ENCODE results near the gene SAMD1.

SAMD1 gene

DNA sequence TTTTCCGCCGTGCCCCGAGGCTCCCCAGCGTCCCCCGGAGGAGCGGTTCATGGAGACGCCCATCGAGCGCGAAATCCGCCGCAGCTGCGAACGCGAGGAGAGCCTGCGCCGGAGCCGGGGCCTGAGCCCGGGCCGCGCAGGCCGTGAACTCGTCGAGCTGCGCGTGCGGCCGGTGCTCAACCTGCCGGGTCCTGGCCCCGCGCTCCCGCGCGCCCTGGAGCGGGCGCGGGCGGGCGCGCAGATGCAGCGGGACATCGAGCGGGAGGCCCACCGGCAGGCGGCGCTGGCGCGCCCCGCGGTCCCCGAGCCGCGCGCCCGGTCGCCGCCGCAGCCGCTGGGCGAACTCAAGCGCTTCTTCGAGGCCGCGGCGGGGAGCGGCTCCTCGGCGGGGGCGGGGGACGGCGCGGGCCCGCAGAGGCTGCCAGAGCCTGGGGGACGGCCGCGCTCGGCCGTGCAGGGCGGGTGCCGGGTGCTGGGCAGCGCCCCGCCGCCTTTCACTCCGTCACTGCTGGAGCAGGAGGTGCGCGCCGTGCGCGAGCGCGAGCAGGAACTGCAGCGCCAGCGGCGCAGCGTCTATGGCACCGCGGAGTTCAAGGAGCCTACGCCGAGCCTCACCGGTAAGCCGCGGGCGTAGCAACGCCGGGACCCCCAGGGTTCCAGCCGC lies 17.2 kb downstream of the SAMD1 start:
- WGBS (ENCODE audit: insufficient coverage, insufficient read length): no CpG with 5 or more reads among the region's 106 CpGs
- Histone ChIP-seq H3K27me3 (ENCODE audit: control insufficient read depth, insufficient read depth, low read length) (peaks cover 17% of the 10 kb centered on the region; the same call in 1 of the 2 replicates), H3K9me3 (ENCODE audit: control insufficient read depth, insufficient read depth, low read length) (no peaks in the 10 kb centered on the region), H3K4me1 (ENCODE audit: control insufficient read depth, insufficient read depth, low read length) (peaks cover 4% of the 10 kb centered on the region; the same call in 1 of the 2 replicates), H3K36me3 (ENCODE audit: control insufficient read depth, insufficient read depth, low read length) (no peaks in the 10 kb centered on the region; the same call in 1 of the 2 replicates), H3K4me3 (ENCODE audit: low read length) (peak overlapping the region; percentile 63; the same call in 1 of the 2 replicates), H3K27ac (ENCODE audit: low read length) (no peak overlapping the region)
- DNase-seq (ENCODE audit: low read depth, low spot score): no peak

GRCh38 chr19:14072535-14073260 lies 17.9 kb downstream of the SAMD1 start, which contains the start of gene MISP3:
Gene MISP3, plus strand, starts transcription at chr19:14072786. Its CDS starts 524 bp downstream, at chr19:14073310.
- Histone ChIP-seq H3K27me3 (ENCODE audit: control insufficient read depth, insufficient read depth, low read length) (peaks cover 17% of the 10 kb centered on the region; the same call in 1 of the 2 replicates), H3K4me1 (ENCODE audit: control insufficient read depth, insufficient read depth, low read length) (peaks cover 4% of the 10 kb centered on the region; the same call in 1 of the 2 replicates), H3K4me3 (ENCODE audit: low read length) (peak within 1 kb of the TSS; percentile 63; the same call in 1 of the 2 replicates), H3K27ac (ENCODE audit: low read length) (no peak within 1 kb of the TSS), H3K9me3 (ENCODE audit: control insufficient read depth, insufficient read depth, low read length) (no peaks in the 10 kb centered on the region), H3K36me3 (ENCODE audit: control insufficient read depth, insufficient read depth, low read length) (no peaks in the 10 kb centered on the region; the same call in 1 of the 2 replicates)
- no peak for DNase-seq (ENCODE audit: low read depth, low spot score)
- WGBS (ENCODE audit: insufficient coverage, insufficient read length): no CpG with 5 or more reads among the region's 51 CpGs

DNA sequence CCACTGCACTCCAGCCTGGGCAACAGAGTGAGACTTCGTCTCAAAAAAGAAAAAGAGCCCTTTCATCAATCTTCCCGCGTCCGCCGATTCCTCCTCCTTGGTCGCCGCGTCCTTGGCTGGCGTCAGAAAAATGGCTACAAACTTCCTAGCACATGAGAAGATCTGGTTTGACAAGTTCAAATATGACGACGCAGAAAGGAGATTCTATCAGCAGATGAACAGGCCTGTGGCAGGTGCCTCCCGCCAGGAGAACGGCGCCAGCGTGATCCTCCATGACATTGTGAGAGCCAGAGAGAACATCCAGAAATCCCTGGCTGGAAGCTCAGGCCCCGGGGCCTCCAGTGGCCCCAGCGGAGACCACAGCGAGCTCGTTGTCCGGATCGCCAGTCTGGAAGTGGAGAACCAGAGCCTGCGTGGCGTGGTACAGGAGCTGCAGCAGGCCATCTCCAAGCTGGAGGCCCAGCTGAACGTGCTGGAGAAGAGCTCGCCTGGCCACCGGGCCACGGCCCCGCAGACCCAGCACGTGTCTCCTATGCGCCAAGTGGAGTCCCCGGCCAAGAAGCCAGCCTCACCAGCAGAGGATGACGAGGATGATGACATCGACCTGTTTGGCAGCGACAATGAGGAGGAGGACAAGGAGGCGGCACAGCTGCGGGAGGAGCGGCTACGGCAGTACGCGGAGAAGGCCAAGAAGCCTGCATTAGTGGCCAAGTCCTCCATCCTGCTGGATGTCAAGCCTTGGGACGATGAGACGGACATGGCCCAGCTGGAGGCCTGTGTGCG lies 20.1 kb downstream of the SAMD1 start:
- no peak for DNase-seq (ENCODE audit: low read depth, low spot score)
- no peak overlapping the region for H3K4me3 ChIP-seq (ENCODE audit: low read length)
- no peaks in the 10 kb centered on the region for H3K9me3 ChIP-seq (ENCODE audit: control insufficient read depth, insufficient read depth, low read length)
- H3K36me3 ChIP-seq (ENCODE audit: control insufficient read depth, insufficient read depth, low read length): no peaks in the 10 kb centered on the region; the same call in 1 of the 2 replicates
- no peak overlapping the region for H3K27ac ChIP-seq (ENCODE audit: low read length)
- H3K4me1 ChIP-seq (ENCODE audit: control insufficient read depth, insufficient read depth, low read length): peaks cover 4% of the 10 kb centered on the region; the same call in 1 of the 2 replicates
- H3K27me3 ChIP-seq (ENCODE audit: control insufficient read depth, insufficient read depth, low read length): peaks cover 17% of the 10 kb centered on the region; the same call in 1 of the 2 replicates
- no CpG with 5 or more reads among the region's 43 CpGs for WGBS (ENCODE audit: insufficient coverage, insufficient read length)

DNA sequence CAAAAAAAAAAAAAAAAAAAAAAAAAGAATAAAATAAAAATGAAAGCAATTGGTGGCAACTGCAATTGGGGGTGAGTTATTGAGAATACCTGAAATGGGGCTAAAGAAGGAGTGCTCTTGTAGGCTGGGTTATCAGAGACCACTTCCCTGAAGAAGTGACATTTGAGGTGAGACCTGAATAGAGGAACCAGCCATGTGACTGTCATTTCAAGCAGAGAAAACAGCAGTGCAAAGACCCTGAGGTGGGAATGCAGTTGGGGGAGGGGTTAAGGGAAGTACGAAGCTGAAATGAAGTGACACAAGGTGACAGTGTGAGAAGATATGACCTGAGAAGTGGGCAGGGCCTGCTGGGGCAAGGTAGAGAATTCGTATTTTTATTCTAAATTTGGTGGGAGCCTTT lies 24.4 kb downstream of the SAMD1 start:
- Histone ChIP-seq H3K36me3 (ENCODE audit: control insufficient read depth, insufficient read depth, low read length) (no peaks in the 10 kb centered on the region; the same call in 1 of the 2 replicates), H3K4me3 (ENCODE audit: low read length) (no peak overlapping the region)
- WGBS (ENCODE audit: insufficient coverage, insufficient read length): no CpG with 5 or more reads among the region's 2 CpGs

DNA sequence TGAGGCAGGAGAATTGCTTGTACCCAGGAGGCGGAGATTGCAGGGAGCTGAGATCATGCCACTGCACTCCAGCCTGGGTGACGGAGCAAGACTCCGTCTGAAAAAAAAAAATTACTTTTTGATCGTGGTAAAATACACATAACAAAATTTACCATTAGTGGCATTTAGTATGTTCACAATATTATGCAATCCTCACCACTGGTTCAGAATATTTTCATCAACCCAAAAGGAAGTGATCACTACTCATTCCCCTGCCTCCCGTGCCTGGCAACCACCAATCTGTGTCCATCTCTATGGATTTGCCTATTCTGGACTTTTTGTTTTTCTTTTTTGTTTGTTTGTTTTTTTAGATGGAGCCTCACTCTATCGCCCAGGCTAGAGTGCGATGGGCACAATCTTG lies 27.4 kb downstream of the SAMD1 start:
- H3K36me3 ChIP-seq (ENCODE audit: control insufficient read depth, insufficient read depth, low read length): no peaks in the 10 kb centered on the region
- WGBS (ENCODE audit: insufficient coverage, insufficient read length): no CpG with 5 or more reads among the region's 7 CpGs
- DNase-seq (ENCODE audit: low read depth, low spot score): no peak

More for the DNA sequence above, 24.4 kb downstream of the SAMD1 start:
- H3K27me3 ChIP-seq (ENCODE audit: control insufficient read depth, insufficient read depth, low read length): no peaks in the 10 kb centered on the region
- no peak overlapping the region for H3K27ac ChIP-seq (ENCODE audit: low read length)
- no peaks in the 10 kb centered on the region for H3K9me3 ChIP-seq (ENCODE audit: control insufficient read depth, insufficient read depth, low read length)
- peaks cover 2% of the 10 kb centered on the region for H3K4me1 ChIP-seq (ENCODE audit: control insufficient read depth, insufficient read depth, low read length)
- DNase-seq (ENCODE audit: low read depth, low spot score): no peak

DNA sequence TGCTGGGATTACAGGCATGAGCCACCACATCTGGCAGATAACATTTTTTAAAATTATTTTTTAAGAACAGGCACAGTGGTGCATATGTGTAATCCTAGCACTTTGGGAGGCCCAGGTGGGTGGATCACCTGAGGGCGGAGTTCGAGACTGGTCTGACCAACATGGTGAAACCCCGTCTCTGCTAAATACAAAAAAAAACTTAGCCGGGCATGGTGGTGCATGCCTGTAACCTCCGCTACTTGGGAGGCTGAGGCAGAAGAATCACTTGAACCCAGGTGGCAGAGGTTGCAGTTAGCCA lies 28.0 kb downstream of the SAMD1 start:
- H3K36me3 ChIP-seq (ENCODE audit: control insufficient read depth, insufficient read depth, low read length): no peaks in the 10 kb centered on the region
- DNase-seq (ENCODE audit: low read depth, low spot score): no peak
- peaks cover 2% of the 10 kb centered on the region; the same call in 1 of the 2 replicates for H3K4me1 ChIP-seq (ENCODE audit: control insufficient read depth, insufficient read depth, low read length)
- H3K9me3 ChIP-seq (ENCODE audit: control insufficient read depth, insufficient read depth, low read length): no peaks in the 10 kb centered on the region
- WGBS (ENCODE audit: insufficient coverage, insufficient read length): no CpG with 5 or more reads among the region's 5 CpGs
- peaks cover 6% of the 10 kb centered on the region; the same call in 1 of the 2 replicates for H3K27me3 ChIP-seq (ENCODE audit: control insufficient read depth, insufficient read depth, low read length)
- H3K4me3 ChIP-seq (ENCODE audit: low read length): no peak overlapping the region
- no peak overlapping the region for H3K27ac ChIP-seq (ENCODE audit: low read length)

More for the DNA sequence above, 27.4 kb downstream of the SAMD1 start:
- Histone ChIP-seq H3K4me1 (ENCODE audit: control insufficient read depth, insufficient read depth, low read length) (peaks cover 2% of the 10 kb centered on the region; the same call in 1 of the 2 replicates), H3K4me3 (ENCODE audit: low read length) (no peak overlapping the region), H3K27ac (ENCODE audit: low read length) (no peak overlapping the region), H3K9me3 (ENCODE audit: control insufficient read depth, insufficient read depth, low read length) (no peaks in the 10 kb centered on the region), H3K27me3 (ENCODE audit: control insufficient read depth, insufficient read depth, low read length) (peaks cover 6% of the 10 kb centered on the region; the same call in 1 of the 2 replicates)

- Histone ChIP-seq H3K4me3 (ENCODE audit: low read length) (no peak within 1 kb of the TSS), H3K27me3 (ENCODE audit: control insufficient read depth, insufficient read depth, low read length) (peaks cover 6% of the 10 kb centered on the region; the same call in 1 of the 2 replicates), H3K4me1 (ENCODE audit: control insufficient read depth, insufficient read depth, low read length) (peaks cover 2% of the 10 kb centered on the region; the same call in 1 of the 2 replicates), H3K36me3 (ENCODE audit: control insufficient read depth, insufficient read depth, low read length) (no peaks in the 10 kb centered on the region), H3K9me3 (ENCODE audit: control insufficient read depth, insufficient read depth, low read length) (no peaks in the 10 kb centered on the region), H3K27ac (ENCODE audit: low read length) (no peak within 1 kb of the TSS)
- no CpG with 5 or more reads among the region's 19 CpGs for WGBS (ENCODE audit: insufficient coverage, insufficient read length)
- DNase-seq (ENCODE audit: low read depth, low spot score): no peak
Measured at GRCh38 chr19:14061751-14062557, 28.6 kb downstream of the SAMD1 start, which contains the start of gene PALM3. Gene PALM3, minus strand, starts transcription at chr19:14062076. Its CDS starts 96 bp downstream, at chr19:14061980.

DNA sequence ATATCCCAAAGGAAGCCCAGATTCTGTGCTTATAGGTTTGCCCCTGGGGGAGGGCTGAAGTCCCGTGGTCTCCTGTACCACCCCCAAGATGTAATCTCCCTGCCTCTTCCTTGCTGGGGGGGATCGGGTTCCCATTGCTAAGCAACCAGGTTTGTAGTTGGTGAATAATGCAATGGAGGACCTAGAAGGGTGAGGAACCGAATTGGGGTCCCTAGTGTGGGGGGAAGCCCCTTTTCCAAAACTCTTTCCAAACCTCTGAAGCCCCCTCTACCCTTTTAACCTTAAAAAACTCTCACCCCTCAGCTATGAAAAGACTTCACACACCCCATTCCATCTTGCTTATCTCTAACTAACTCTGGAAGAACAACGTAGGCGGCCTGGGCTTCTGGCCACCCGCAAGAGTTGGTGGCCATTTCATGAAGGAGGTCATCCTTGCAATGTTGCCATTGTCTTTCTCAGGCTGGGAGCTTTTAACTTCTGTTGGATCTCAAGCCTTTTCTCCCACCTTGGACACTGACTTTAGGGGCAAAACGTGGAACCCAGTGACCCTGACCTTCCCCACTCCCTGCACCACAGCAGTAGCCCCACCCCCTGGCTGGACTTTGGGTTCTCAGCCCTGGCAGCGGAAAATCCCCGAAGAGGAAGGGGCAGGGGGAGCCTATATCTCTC lies 29.3 kb downstream of the SAMD1 start:
- DNase-seq (ENCODE audit: low read depth, low spot score): no peak
- no peak overlapping the region for H3K4me3 ChIP-seq (ENCODE audit: low read length)
- peaks cover 2% of the 10 kb centered on the region; the same call in 1 of the 2 replicates for H3K4me1 ChIP-seq (ENCODE audit: control insufficient read depth, insufficient read depth, low read length)
- H3K27ac ChIP-seq (ENCODE audit: low read length): no peak overlapping the region
- WGBS (ENCODE audit: insufficient coverage, insufficient read length): no CpG with 5 or more reads among the region's 9 CpGs
- no peaks in the 10 kb centered on the region for H3K36me3 ChIP-seq (ENCODE audit: control insufficient read depth, insufficient read depth, low read length)
- H3K27me3 ChIP-seq (ENCODE audit: control insufficient read depth, insufficient read depth, low read length): peaks cover 6% of the 10 kb centered on the region; the same call in 1 of the 2 replicates
- no peaks in the 10 kb centered on the region for H3K9me3 ChIP-seq (ENCODE audit: control insufficient read depth, insufficient read depth, low read length)

DNA sequence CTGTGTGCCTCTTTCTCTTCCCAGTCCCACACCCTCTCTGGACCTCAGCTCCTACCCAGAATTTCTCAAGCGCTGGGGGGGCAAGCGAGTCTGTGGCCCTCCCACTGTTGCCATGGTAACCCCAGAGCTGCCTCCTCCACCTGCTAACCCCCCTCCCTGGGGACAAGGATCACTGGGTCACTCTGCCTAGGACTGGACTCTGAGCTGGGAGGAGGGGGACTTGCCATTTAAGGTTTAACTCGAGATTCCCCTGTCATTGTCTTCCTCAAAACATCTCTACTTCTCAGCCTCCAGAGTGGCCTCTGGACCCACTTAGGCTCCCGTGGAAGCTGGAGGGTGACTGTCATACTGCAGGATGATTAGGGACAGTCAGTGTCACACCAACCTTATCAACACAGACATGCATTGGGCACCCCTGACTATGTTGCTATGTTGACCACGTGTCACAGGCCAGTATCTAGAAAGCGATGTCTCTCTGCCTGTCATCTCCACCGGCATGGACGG lies 30.8 kb downstream of the SAMD1 start:
- H3K4me3 ChIP-seq (ENCODE audit: low read length): no peak overlapping the region
- H3K27me3 ChIP-seq (ENCODE audit: control insufficient read depth, insufficient read depth, low read length): peaks cover 6% of the 10 kb centered on the region; the same call in 1 of the 2 replicates
- no peak for DNase-seq (ENCODE audit: low read depth, low spot score)
- H3K27ac ChIP-seq (ENCODE audit: low read length): no peak overlapping the region
- peaks cover 2% of the 10 kb centered on the region; the same call in 1 of the 2 replicates for H3K4me1 ChIP-seq (ENCODE audit: control insufficient read depth, insufficient read depth, low read length)
- WGBS (ENCODE audit: insufficient coverage, insufficient read length): no CpG with 5 or more reads among the region's 8 CpGs
- no peaks in the 10 kb centered on the region for H3K36me3 ChIP-seq (ENCODE audit: control insufficient read depth, insufficient read depth, low read length)
- H3K9me3 ChIP-seq (ENCODE audit: control insufficient read depth, insufficient read depth, low read length): no peaks in the 10 kb centered on the region
